MM.1S (cell line): ENCODE data around the gene RARS1.

Experiments used
- DNase-seq: peaks from one replicate; pipeline ENCODE4 v3.0.0-alpha.2; 2015
- H2AFZ ChIP-seq: fragments of 300-600 bp; sonication (generic); 2 replicates; pipeline ENCODE4 v1.6.0; 2016; ENCODE audit warnings: antibody characterized with exemption, low read length
- H3F3A ChIP-seq: fragments of 300-600 bp; sonication (generic); 2 replicates; pipeline ENCODE4 v1.6.1; 2016; ENCODE audit warnings: mild to moderate bottlenecking, antibody characterized with exemption, low read length, moderate library complexity, mixed read lengths; ENCODE audit not compliant: insufficient read depth
- H3K27ac ChIP-seq: fragments of 300-600 bp; sonication (generic); 2 replicates; pipeline ENCODE4 v1.5.1; 2016; ENCODE audit warnings: mild to moderate bottlenecking, low read length
- H3K27me3 ChIP-seq: fragments of 300-600 bp; sonication (generic); replicated peaks from 2 replicates; pipeline ENCODE4 v1.6.0; 2016; ENCODE audit warnings: low read length; ENCODE audit not compliant: insufficient read depth
- H3K36me3 ChIP-seq: fragments of 300-600 bp; sonication (generic); replicated peaks from 2 replicates; pipeline ENCODE4 v1.6.1; 2016; ENCODE audit warnings: mild to moderate bottlenecking, low read length, mixed read lengths; ENCODE audit not compliant: insufficient read depth
- H3K4me1 ChIP-seq: fragments of 300-600 bp; sonication (generic); 2 replicates; pipeline ENCODE4 v1.6.1; 2016; ENCODE audit warnings: low read length, mixed read lengths
- H3K4me2 ChIP-seq: fragments of 300-600 bp; sonication (generic); 2 replicates; pipeline ENCODE4 v1.6.0; 2016; ENCODE audit warnings: low read depth, low read length
- H3K4me3 ChIP-seq: fragments of 300-600 bp; sonication (generic); 2 replicates; pipeline ENCODE4 v1.5.1; 2016; ENCODE audit warnings: low read length, mixed read lengths
- H3K79me2 ChIP-seq: fragments of 300-600 bp; sonication (generic); 2 replicates; pipeline ENCODE4 v1.6.1; 2016; ENCODE audit warnings: mixed run types, low read length, mixed read lengths
- H3K9ac ChIP-seq: fragments of 300-600 bp; sonication (generic); 2 replicates; pipeline ENCODE4 v1.6.1; 2016; ENCODE audit warnings: low read length, mixed read lengths
- H3K9me2 ChIP-seq: fragments of 300-600 bp; sonication (generic); replicated peaks from 2 replicates; pipeline ENCODE4 v1.6.1; 2016; ENCODE audit warnings: mild to moderate bottlenecking, low read length, mixed read lengths; ENCODE audit not compliant: insufficient read depth
- H3K9me3 ChIP-seq: fragments of 300-600 bp; sonication (generic); replicated peaks from 2 replicates; pipeline ENCODE4 v1.6.1; 2016; ENCODE audit warnings: mild to moderate bottlenecking, low read length, mixed read lengths; ENCODE audit not compliant: insufficient read depth
- H4K20me1 ChIP-seq: fragments of 300-600 bp; sonication (generic); 2 replicates; pipeline ENCODE4 v1.6.1; 2016; ENCODE audit warnings: mild to moderate bottlenecking, low read length, moderate library complexity, mixed read lengths; ENCODE audit not compliant: insufficient read depth
- EZH2 ChIP-seq: fragments of 300-600 bp; sonication (generic); optimal IDR thresholded peaks from 2 replicates; pipeline ENCODE3; 2017; ENCODE audit warnings: low read depth, mild to moderate bottlenecking, antibody characterized with exemption, low read length, mixed read lengths
- EZH2phosphoT487 ChIP-seq: fragments of 300-600 bp; sonication (generic); IDR thresholded peaks from 2 replicates; pipeline ENCODE4 v1.6.1; 2018; ENCODE audit warnings: antibody characterized with exemption, low read length
- TF ChIP-seq, protein P1 (sequence below): fragments of 300-600 bp; sonication (generic); IDR thresholded peaks from 2 replicates; pipeline ENCODE4 v1.5.1; 2016; ENCODE audit warnings: antibody characterized with exemption, low read length, mixed read lengths

The RARS1 gene

DNA sequence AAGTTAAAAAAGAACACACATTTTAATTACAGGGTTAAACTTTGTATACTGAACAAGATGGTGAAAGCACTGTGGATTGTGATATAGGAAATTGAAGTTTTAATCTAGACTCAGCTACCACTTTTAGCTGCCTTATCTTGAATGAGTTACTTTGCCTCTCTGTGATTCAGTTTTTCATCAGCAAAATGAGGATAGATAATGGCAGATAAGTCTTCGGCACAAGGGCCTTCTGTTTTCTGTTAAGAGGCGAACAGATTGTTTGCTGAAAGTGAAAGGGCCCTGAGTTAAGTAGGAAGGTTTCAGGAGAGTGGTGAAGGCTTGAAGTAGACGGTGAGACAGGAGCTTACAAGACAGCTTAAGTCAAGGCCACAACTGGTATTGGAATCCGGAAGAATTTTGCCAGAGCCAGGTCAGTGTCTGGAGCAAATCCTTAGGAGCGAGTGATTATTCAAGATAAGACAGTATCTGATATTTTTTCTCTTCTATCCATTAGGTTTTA is 7.8 kb downstream of the RARS1 start:
- Histone ChIP-seq H3K4me3 (no peak overlapping the region), H4K20me1 (no peaks in the 10 kb centered on the region), H3K9me3 (no peaks in the 10 kb centered on the region), H2AFZ (no peak overlapping the region), H3K9me2 (no peaks in the 10 kb centered on the region), H3K4me1 (no peaks in the 10 kb centered on the region), H3K27me3 (no peaks in the 10 kb centered on the region), H3K9ac (no peak overlapping the region), H3F3A (no peaks in the 10 kb centered on the region), H3K4me2 (no peak overlapping the region), H3K79me2 (peaks cover 3% of the 10 kb centered on the region; the same call in 1 of the 2 replicates), H3K27ac (no peak overlapping the region), H3K36me3 (peaks cover 24% of the 10 kb centered on the region)
- TF ChIP-seq EZH2phosphoT487 = no peak
- TF ChIP-seq, protein P1, sequence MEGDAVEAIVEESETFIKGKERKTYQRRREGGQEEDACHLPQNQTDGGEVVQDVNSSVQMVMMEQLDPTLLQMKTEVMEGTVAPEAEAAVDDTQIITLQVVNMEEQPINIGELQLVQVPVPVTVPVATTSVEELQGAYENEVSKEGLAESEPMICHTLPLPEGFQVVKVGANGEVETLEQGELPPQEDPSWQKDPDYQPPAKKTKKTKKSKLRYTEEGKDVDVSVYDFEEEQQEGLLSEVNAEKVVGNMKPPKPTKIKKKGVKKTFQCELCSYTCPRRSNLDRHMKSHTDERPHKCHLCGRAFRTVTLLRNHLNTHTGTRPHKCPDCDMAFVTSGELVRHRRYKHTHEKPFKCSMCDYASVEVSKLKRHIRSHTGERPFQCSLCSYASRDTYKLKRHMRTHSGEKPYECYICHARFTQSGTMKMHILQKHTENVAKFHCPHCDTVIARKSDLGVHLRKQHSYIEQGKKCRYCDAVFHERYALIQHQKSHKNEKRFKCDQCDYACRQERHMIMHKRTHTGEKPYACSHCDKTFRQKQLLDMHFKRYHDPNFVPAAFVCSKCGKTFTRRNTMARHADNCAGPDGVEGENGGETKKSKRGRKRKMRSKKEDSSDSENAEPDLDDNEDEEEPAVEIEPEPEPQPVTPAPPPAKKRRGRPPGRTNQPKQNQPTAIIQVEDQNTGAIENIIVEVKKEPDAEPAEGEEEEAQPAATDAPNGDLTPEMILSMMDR = no peak
- TF ChIP-seq EZH2 = no peak
- DNase-seq = no peak

GRCh38 chr5:168502563-168503237 is 16.4 kb downstream of the RARS1 start:
- H3K79me2 ChIP-seq = peaks cover 2% of the 10 kb centered on the region; the same call in 1 of the 2 replicates
- TF ChIP-seq EZH2phosphoT487 = no peak
- no peak for TF ChIP-seq EZH2
- TF ChIP-seq, protein P1 = no peak
- DNase-seq = no peak
- no peaks in the 10 kb centered on the region for H4K20me1 ChIP-seq
- no peak overlapping the region for H3K4me3 ChIP-seq
- no peaks in the 10 kb centered on the region for H3K4me1 ChIP-seq
- H3K4me2 ChIP-seq = no peak overlapping the region
- H2AFZ ChIP-seq = no peak overlapping the region
- H3K27me3 ChIP-seq = no peaks in the 10 kb centered on the region
- H3K36me3 ChIP-seq = peaks cover 2% of the 10 kb centered on the region; the same call in 1 of the 2 replicates
- no peaks in the 10 kb centered on the region for H3F3A ChIP-seq
- H3K9me2 ChIP-seq = no peaks in the 10 kb centered on the region
- H3K9ac ChIP-seq = no peak overlapping the region
- no peak overlapping the region for H3K27ac ChIP-seq
- no peaks in the 10 kb centered on the region for H3K9me3 ChIP-seq

DNA sequence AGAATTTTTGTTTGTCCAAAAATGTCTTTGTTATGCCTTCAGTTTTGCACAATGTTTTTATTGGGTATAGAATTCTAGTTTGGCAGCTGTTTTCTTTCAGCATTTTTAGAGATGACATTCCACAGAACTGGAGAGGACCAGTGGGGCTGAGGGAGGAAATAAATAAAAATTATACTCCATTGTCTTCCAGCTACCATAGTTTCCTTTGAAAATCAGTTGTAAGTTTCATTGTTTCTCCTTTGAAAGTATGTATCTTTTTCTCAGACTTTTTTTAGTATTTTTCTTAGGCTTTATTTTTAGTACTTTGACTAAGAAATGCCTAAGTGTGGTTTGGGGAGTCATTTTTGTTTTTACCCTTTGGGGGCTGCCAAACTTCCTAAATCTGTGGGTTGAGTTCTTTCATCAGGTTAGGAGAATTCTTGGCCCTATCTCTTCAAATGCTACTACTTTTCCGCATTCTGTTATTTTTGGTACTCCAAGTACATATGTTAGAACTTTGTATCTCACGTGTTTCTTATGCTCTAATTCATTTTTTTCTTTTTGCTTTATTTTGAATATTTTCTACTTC is 27.7 kb downstream of the RARS1 start:
- H3K9ac ChIP-seq = no peak overlapping the region
- H3F3A ChIP-seq = no peaks in the 10 kb centered on the region
- no peaks in the 10 kb centered on the region for H3K4me1 ChIP-seq
- TF ChIP-seq, protein P1 = no peak
- TF ChIP-seq EZH2phosphoT487 = no peak
- no peak for TF ChIP-seq EZH2
- peaks cover 36% of the 10 kb centered on the region for H3K36me3 ChIP-seq
- H3K27me3 ChIP-seq = no peaks in the 10 kb centered on the region
- H3K9me2 ChIP-seq = no peaks in the 10 kb centered on the region
- no peak overlapping the region for H3K4me3 ChIP-seq
- DNase-seq = no peak
- no peaks in the 10 kb centered on the region for H3K9me3 ChIP-seq
- no peak overlapping the region for H3K4me2 ChIP-seq
- no peak overlapping the region for H3K27ac ChIP-seq
- H2AFZ ChIP-seq = no peak overlapping the region
- no peaks in the 10 kb centered on the region for H4K20me1 ChIP-seq
- H3K79me2 ChIP-seq = no peaks in the 10 kb centered on the region
